Neuronal stem cell (in vitro differentiated cells): ENCODE data around the gene PRRX1.
A peak's percentile ranks its signal among the peaks of the same experiment; 100 is the strongest.

ENCODE experiments used
- DNase-seq: peaks from one replicate; pipeline ENCODE4 v3.0.0-alpha.2; 2013; ENCODE audit warnings: low spot score
- H2AFZ ChIP-seq: one replicate; pipeline ENCODE4 v1.6.1; 2013; ENCODE audit warnings: mild to moderate bottlenecking, low read length, inconsistent platforms
- H2AK5ac ChIP-seq: 2 replicates; pipeline ENCODE4 v1.6.1; 2013; ENCODE audit warnings: low read depth, mild to moderate bottlenecking, inconsistent platforms, low read length, moderate library complexity, mixed read lengths
- H2BK120ac ChIP-seq: 2 replicates; pipeline ENCODE4 v1.6.1; 2013; ENCODE audit warnings: low read depth, mild to moderate bottlenecking, inconsistent platforms, low read length, moderate library complexity, mixed read lengths
- H2BK12ac ChIP-seq: one replicate; pipeline ENCODE4 v1.6.1; 2013; ENCODE audit warnings: low read length, inconsistent platforms
- H2BK15ac ChIP-seq: 2 replicates; pipeline ENCODE4 v1.6.1; 2013; ENCODE audit warnings: mild to moderate bottlenecking, low read length, inconsistent platforms, mixed read lengths
- H2BK5ac ChIP-seq: one replicate; pipeline ENCODE4 v1.6.1; 2013; ENCODE audit warnings: inconsistent platforms, mild to moderate bottlenecking, low read length, moderate library complexity
- H3K14ac ChIP-seq: one replicate; pipeline ENCODE4 v1.6.1; 2013; ENCODE audit warnings: low read length, inconsistent platforms
- H3K18ac ChIP-seq: 2 replicates; pipeline ENCODE4 v1.6.1; 2013; ENCODE audit warnings: low read length, inconsistent platforms
- H3K23ac ChIP-seq: 2 replicates; pipeline ENCODE4 v1.6.1; 2013; ENCODE audit warnings: low read depth, mild to moderate bottlenecking, mixed read lengths, low read length, inconsistent platforms; ENCODE audit not compliant: poor library complexity
- H3K27ac ChIP-seq: replicated peaks from 3 replicates; pipeline ENCODE4 v1.5.1; 2013; ENCODE audit warnings: low read length, inconsistent platforms
- H3K27me3 ChIP-seq, 3 experiments: 2 replicates each; pipeline ENCODE4 v1.6.1; 2013; ENCODE audit warnings: low read length in 3 of 3, mild to moderate bottlenecking in 2 of 3, inconsistent platforms in 1 of 3, low read depth in 1 of 3, mixed read lengths in 1 of 3, moderate library complexity in 1 of 3; ENCODE audit not compliant: control insufficient read depth in 3 of 3, insufficient read depth in 3 of 3
- H3K36me3 ChIP-seq, 2 donors: replicated peaks in 1 of 2; 2 replicates each; pipeline ENCODE4 v1.6.1; 2013; ENCODE audit warnings: low read length in 2 of 2; ENCODE audit not compliant: control insufficient read depth in 2 of 2, insufficient read depth in 2 of 2
- H3K4ac ChIP-seq: 2 replicates; pipeline ENCODE4 v1.6.1; 2013; ENCODE audit warnings: inconsistent platforms, mild to moderate bottlenecking, low read length, moderate library complexity
- H3K4me1 ChIP-seq, 2 donors: 1 replicate in 1 of 2; 2 replicates in 1 of 2; pipeline ENCODE4 v1.6.1; 2013; ENCODE audit warnings: low read length in 2 of 2, low read depth in 1 of 2; ENCODE audit not compliant: control insufficient read depth in 2 of 2, insufficient read depth in 1 of 2
- H3K4me2 ChIP-seq: one replicate; pipeline ENCODE4 v1.6.1; 2013; ENCODE audit warnings: mild to moderate bottlenecking, low read length, inconsistent platforms; ENCODE audit not compliant: insufficient read depth, poor library complexity, severe bottlenecking
- H3K4me3 ChIP-seq, 2 donors: 2 replicates each; pipeline ENCODE4 v1.5.1; 2013; ENCODE audit warnings: low read length in 2 of 2, mild to moderate bottlenecking in 2 of 2, inconsistent platforms in 1 of 2, moderate library complexity in 1 of 2
- H3K79me1 ChIP-seq: one replicate; pipeline ENCODE4 v1.6.1; 2013; ENCODE audit warnings: low read depth, mild to moderate bottlenecking, inconsistent platforms, low read length, moderate library complexity
- H3K9ac ChIP-seq: one replicate; pipeline ENCODE4 v1.6.1; 2013; ENCODE audit warnings: mild to moderate bottlenecking, low read depth, low read length, inconsistent platforms; ENCODE audit not compliant: poor library complexity
- H3K9me3 ChIP-seq, 2 donors: replicated peaks in 1 of 2; 2 replicates each; pipeline versions ENCODE3 to v1.6.1; 2013; ENCODE audit warnings: low read length in 2 of 2, mild to moderate bottlenecking in 2 of 2, inconsistent platforms in 1 of 2, low read depth in 1 of 2, mixed read lengths in 1 of 2, moderate library complexity in 1 of 2; ENCODE audit not compliant: control insufficient read depth in 2 of 2, insufficient read depth in 1 of 2
- H4K8ac ChIP-seq: one replicate; pipeline ENCODE4 v1.6.1; 2013; ENCODE audit warnings: low read depth, mild to moderate bottlenecking, inconsistent platforms, low read length, moderate library complexity
- H4K91ac ChIP-seq: one replicate; pipeline ENCODE4 v1.6.1; 2013; ENCODE audit warnings: low read length, low read depth, mild to moderate bottlenecking, inconsistent platforms; ENCODE audit not compliant: poor library complexity
- WGBS, 2 donors: extraction: QIAGEN DNeasy Blood & Tissue Kit; methylation state at CpG; one replicate each; pipeline ENCODE4 v1.1.7; 2013; ENCODE audit warnings: missing lambda C conversion rate in 2 of 2, mixed read lengths in 1 of 2; ENCODE audit not compliant: insufficient read length in 2 of 2, insufficient replicate concordance in 1 of 2; ENCODE audit errors: extremely low coverage in 2 of 2; 5-methylcytosine and 5-hydroxymethylcytosine counted together

The PRRX1 gene

DNA sequence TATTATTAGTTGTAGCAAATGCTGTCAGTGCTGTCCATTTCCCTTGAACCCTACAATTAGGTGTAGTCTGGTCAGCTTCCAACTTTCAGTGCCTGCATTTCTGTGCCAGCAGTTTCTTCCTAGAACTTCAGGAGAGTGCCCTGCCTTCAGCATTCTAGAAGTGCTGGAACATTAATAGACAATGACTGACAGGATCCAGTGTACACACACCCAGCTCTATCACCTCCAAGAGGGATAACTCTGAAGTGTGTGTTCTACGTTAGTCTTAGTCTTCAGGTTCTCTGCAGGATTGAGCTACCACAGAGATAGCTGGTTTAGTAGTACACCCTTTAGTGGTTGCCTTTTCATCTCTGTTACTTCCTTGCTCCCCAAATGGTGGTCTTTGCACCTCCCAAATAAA is 61.4 kb downstream of the PRRX1 start:
- H3K4ac ChIP-seq: no peak overlapping the region
- H3K4me2 ChIP-seq: no peak overlapping the region
- no CpG with 5 or more reads among the region's 1 CpG for WGBS, 2 donors
- H2BK12ac ChIP-seq: no peak overlapping the region
- no peak overlapping the region for H2BK5ac ChIP-seq
- peaks cover 0 to 4% (median 0%) of the 10 kb centered on the region in 3 experiments for H3K27me3 ChIP-seq
- H2AFZ ChIP-seq: no peak overlapping the region
- no peak overlapping the region for H2BK120ac ChIP-seq
- DNase-seq: no peak
- peaks cover 0 to 2% of the 10 kb centered on the region in 2 donors for H3K4me1 ChIP-seq
- no peaks in the 10 kb centered on the region for H3K9me3 ChIP-seq
- H3K23ac ChIP-seq: no peak overlapping the region
- H2BK15ac ChIP-seq: no peak overlapping the region
- H3K36me3 ChIP-seq: no peaks in the 10 kb centered on the region
- no peak overlapping the region for H2AK5ac ChIP-seq
- H3K79me1 ChIP-seq: no peaks in the 10 kb centered on the region
- no peak overlapping the region for H3K27ac ChIP-seq
- no peak overlapping the region for H3K9ac ChIP-seq
- no peak overlapping the region for H3K18ac ChIP-seq
- no peak overlapping the region for H4K8ac ChIP-seq
- no peak overlapping the region for H3K14ac ChIP-seq
- no peak overlapping the region for H3K4me3 ChIP-seq
- no peak overlapping the region for H4K91ac ChIP-seq

DNA sequence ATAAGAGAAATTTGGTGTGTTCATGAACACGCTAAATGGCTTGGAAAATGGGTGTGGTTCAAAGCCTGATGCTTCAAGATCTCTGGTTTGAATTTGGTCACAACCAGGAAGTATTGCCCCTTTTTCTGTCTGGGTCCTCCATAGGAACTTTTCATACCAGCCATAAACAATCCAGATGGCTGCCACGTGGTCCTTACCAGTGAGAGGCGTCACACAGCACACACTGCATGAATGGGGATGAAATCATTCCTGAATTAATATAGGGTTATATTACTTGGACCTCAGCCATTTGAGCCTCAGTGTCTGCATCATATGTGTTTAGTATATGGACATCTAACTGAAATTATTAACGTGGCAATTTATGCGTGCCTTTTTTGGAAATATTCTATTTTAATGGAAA is 64.0 kb downstream of the PRRX1 start:
- H3K4me3 ChIP-seq: no peak overlapping the region
- no peak overlapping the region for H3K4ac ChIP-seq
- no peak overlapping the region for H2BK12ac ChIP-seq
- no peak overlapping the region for H2BK5ac ChIP-seq
- H3K23ac ChIP-seq: no peak overlapping the region
- H3K9ac ChIP-seq: no peak overlapping the region
- peaks cover 0 to 6% (median 0%) of the 10 kb centered on the region in 3 experiments for H3K27me3 ChIP-seq
- H2BK120ac ChIP-seq: no peak overlapping the region
- no peak overlapping the region for H4K8ac ChIP-seq
- no peak overlapping the region for H3K4me2 ChIP-seq
- no peaks in the 10 kb centered on the region for H3K4me1 ChIP-seq
- H3K9me3 ChIP-seq: no peaks in the 10 kb centered on the region
- whole genome bisulfite sequencing, 2 donors: no CpG with 5 or more reads among the region's 5 CpGs
- no peaks in the 10 kb centered on the region for H3K36me3 ChIP-seq
- no peak overlapping the region for H3K14ac ChIP-seq
- no peak overlapping the region for H2BK15ac ChIP-seq
- no peak overlapping the region for H3K27ac ChIP-seq
- H3K79me1 ChIP-seq: no peaks in the 10 kb centered on the region
- H2AK5ac ChIP-seq: no peak overlapping the region
- H2AFZ ChIP-seq: no peak overlapping the region
- no peak overlapping the region for H3K18ac ChIP-seq
- DNase-seq: no peak
- no peak overlapping the region for H4K91ac ChIP-seq

DNA sequence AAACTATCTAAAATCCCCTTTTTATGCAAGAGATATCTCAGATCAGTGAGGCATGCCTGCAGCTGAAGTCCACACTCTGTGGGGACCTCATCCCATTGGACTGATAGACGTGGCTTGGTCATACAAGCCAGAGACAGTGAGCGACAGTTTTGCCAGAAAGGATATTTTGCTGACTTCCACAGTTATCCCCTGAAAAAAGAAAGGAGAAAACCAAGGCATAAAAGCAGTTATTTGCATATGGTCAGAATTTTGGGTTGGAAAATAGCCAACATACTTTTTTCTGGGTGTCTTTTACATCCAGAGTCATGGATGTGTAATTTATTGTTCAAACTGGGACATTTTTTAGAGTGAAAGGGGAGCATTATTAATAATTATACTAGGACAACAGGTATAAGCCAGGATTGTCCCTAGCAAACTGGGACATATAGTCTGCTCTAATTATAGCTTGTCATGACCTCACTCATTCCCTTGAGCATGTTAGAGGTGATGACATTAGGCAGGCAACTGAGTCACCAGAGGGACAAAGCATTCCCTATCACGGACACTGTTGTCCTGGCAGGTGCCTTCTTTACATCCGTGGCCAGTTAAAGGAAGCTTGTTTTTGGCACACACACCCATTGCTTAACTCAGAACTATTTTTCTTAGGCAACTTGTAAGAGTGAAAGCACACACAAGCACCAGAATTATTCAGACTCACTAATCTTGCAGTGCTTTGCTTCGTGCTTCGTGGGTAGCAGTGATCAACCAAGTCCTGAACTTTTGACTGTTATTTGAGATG is 65.5 kb downstream of the PRRX1 start:
- H2AFZ ChIP-seq: no peak overlapping the region
- no peak overlapping the region for H3K18ac ChIP-seq
- no peak overlapping the region for H3K27ac ChIP-seq
- peak overlapping the region; percentile 50 for H2BK12ac ChIP-seq
- no peak overlapping the region for H4K91ac ChIP-seq
- no peak overlapping the region for H4K8ac ChIP-seq
- H3K9me3 ChIP-seq: no peaks in the 10 kb centered on the region
- no CpG with 5 or more reads among the region's 6 CpGs for WGBS, 2 donors
- H3K36me3 ChIP-seq: no peaks in the 10 kb centered on the region
- H3K4me2 ChIP-seq: no peak overlapping the region
- no peak overlapping the region for H3K14ac ChIP-seq
- H3K23ac ChIP-seq: no peak overlapping the region
- no peaks in the 10 kb centered on the region for H3K4me1 ChIP-seq
- no peak overlapping the region for H3K4ac ChIP-seq
- no peak overlapping the region for H2BK5ac ChIP-seq
- H2BK120ac ChIP-seq: no peak overlapping the region
- H3K9ac ChIP-seq: no peak overlapping the region
- peaks cover 0 to 6% (median 0%) of the 10 kb centered on the region in 3 experiments for H3K27me3 ChIP-seq
- H3K4me3 ChIP-seq: no peak overlapping the region
- H2AK5ac ChIP-seq: no peak overlapping the region
- H2BK15ac ChIP-seq: no peak overlapping the region
- no peaks in the 10 kb centered on the region for H3K79me1 ChIP-seq
- no peak for DNase-seq

DNA sequence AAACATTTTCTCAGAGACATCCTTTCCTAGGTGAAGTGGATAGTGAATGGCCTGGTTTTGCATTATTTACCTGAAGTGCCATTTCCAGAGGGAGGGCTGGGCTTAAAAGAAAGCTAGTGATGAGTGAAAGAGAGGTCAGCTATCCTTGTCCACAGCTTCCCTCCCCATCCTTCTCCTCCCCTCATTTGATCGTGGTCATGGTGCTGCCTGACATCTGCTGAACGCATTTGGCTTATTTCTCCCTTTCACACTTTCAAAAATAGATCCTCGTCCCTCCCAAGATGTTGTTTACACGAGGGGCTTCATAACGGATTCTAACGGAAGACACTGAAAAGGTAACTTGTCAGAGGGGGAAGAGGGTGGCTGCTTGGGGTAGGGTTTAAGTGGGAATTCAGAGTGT is 66.1 kb downstream of the PRRX1 start:
- no CpG with 5 or more reads among the region's 6 CpGs for WGBS, 2 donors
- no peak overlapping the region for H3K14ac ChIP-seq
- H4K91ac ChIP-seq: no peak overlapping the region
- H2BK15ac ChIP-seq: no peak overlapping the region
- no peaks in the 10 kb centered on the region for H3K79me1 ChIP-seq
- no peak overlapping the region for H2AFZ ChIP-seq
- H2BK12ac ChIP-seq: no peak overlapping the region
- no peaks in the 10 kb centered on the region for H3K9me3 ChIP-seq
- no peak overlapping the region for H2AK5ac ChIP-seq
- H3K4ac ChIP-seq: no peak overlapping the region
- H2BK5ac ChIP-seq: no peak overlapping the region
- H3K4me2 ChIP-seq: no peak overlapping the region
- no peak overlapping the region for H3K23ac ChIP-seq
- DNase-seq: no peak
- H3K9ac ChIP-seq: no peak overlapping the region
- H4K8ac ChIP-seq: no peak overlapping the region
- no peak overlapping the region for H2BK120ac ChIP-seq
- H3K36me3 ChIP-seq: no peaks in the 10 kb centered on the region
- H3K27me3 ChIP-seq: peaks cover 0 to 6% (median 0%) of the 10 kb centered on the region in 3 experiments
- H3K4me3 ChIP-seq: no peak overlapping the region
- no peak overlapping the region for H3K18ac ChIP-seq
- H3K27ac ChIP-seq: no peak overlapping the region
- no peaks in the 10 kb centered on the region for H3K4me1 ChIP-seq
